Liver (tissue), 9 donors: ENCODE data around the gene ZNRF4. TPM values are rescaled to one million over a fixed set of nuclear protein-coding genes. Genes with fewer than 3 reads are reported as not detected.

Experiments used
- DNase-seq: peaks from one replicate; pipeline ENCODE4 v3.0.0-alpha.2; 2017; ENCODE audit warnings: low spot score
- H3K27ac ChIP-seq, 2 donors: one replicate each; pipeline ENCODE4 v1.7.0; 2013; ENCODE audit warnings: inconsistent platforms in 2 of 2, low read length in 2 of 2, control low read depth in 1 of 2, low read depth in 1 of 2, mild to moderate bottlenecking in 1 of 2
- H3K27me3 ChIP-seq, 4 donors: one replicate each; pipeline versions ENCODE4 v1.6.1 to v1.7.0; 2013; ENCODE audit warnings: low read length in 3 of 4, inconsistent platforms in 1 of 4, mild to moderate bottlenecking in 1 of 4, moderate library complexity in 1 of 4; ENCODE audit not compliant: control insufficient read depth in 4 of 4, insufficient read depth in 4 of 4
- H3K36me3 ChIP-seq, 4 donors: one replicate each; pipeline versions ENCODE4 v1.6.1 to v1.7.0; 2013; ENCODE audit warnings: low read length in 3 of 4, mild to moderate bottlenecking in 3 of 4, low read depth in 1 of 4, moderate library complexity in 1 of 4; ENCODE audit not compliant: control insufficient read depth in 4 of 4, insufficient read depth in 3 of 4
- H3K4me1 ChIP-seq, 4 donors: one replicate each; pipeline versions ENCODE4 v1.6.1 to v1.7.0; 2013; ENCODE audit warnings: low read length in 3 of 4, mild to moderate bottlenecking in 3 of 4, moderate library complexity in 1 of 4; ENCODE audit not compliant: control insufficient read depth in 4 of 4, insufficient read depth in 4 of 4
- H3K4me3 ChIP-seq, 3 donors: one replicate each; pipeline versions ENCODE4 v1.6.1 to v1.7.0; 2013; ENCODE audit warnings: low read length in 3 of 3, control low read depth in 1 of 3, low read depth in 1 of 3, mild to moderate bottlenecking in 1 of 3
- H3K9ac ChIP-seq, 2 donors: one replicate each; pipeline ENCODE4 v1.7.0; 2013; ENCODE audit warnings: low read length in 2 of 2, mild to moderate bottlenecking in 2 of 2, moderate library complexity in 2 of 2, control low read depth in 1 of 2, low read depth in 1 of 2
- H3K9me3 ChIP-seq, 4 donors: one replicate each; pipeline versions ENCODE4 v1.6.1 to v1.7.0; 2013; ENCODE audit warnings: low read length in 3 of 4; ENCODE audit not compliant: control insufficient read depth in 4 of 4
- ATF3 ChIP-seq: IDR thresholded peaks from 2 replicates; pipeline ENCODE4 v1.6.1; 2016; ENCODE audit warnings: antibody characterized with exemption
- CTCF ChIP-seq: fragments of 150-350 bp; IDR thresholded peaks from 2 replicates; pipeline ENCODE4 v1.5.1; 2017; ENCODE audit warnings: improper control_type of control experiment, low read depth, low read length; ENCODE audit not compliant: missing input control
- EGR1 ChIP-seq, 2 donors: IDR thresholded peaks; 2 replicates each; pipeline ENCODE4 v1.6.1; 2016 to 2018; ENCODE audit warnings: antibody characterized with exemption in 2 of 2, low read depth in 2 of 2
- FOXA1 ChIP-seq: IDR thresholded peaks from 2 replicates; pipeline ENCODE4 v1.6.1; 2016; ENCODE audit warnings: antibody characterized with exemption
- FOXA2 ChIP-seq: IDR thresholded peaks from 2 replicates; pipeline ENCODE4 v1.6.1; 2016; ENCODE audit warnings: antibody characterized with exemption
- GABPA ChIP-seq, 2 donors: IDR thresholded peaks in 1 of 2; conservative IDR thresholded peaks in 1 of 2; 2 replicates each; pipeline ENCODE4 v1.6.1; 2016; ENCODE audit warnings: antibody characterized with exemption in 2 of 2, mild to moderate bottlenecking in 1 of 2, moderate library complexity in 1 of 2
- HNF4A ChIP-seq, 2 donors: conservative IDR thresholded peaks; 2 replicates each; pipeline ENCODE4 v1.6.1; 2016; ENCODE audit warnings: antibody characterized with exemption in 2 of 2, mild to moderate bottlenecking in 2 of 2
- HNF4G ChIP-seq: IDR thresholded peaks from 2 replicates; pipeline ENCODE4 v1.6.1; 2016; ENCODE audit warnings: antibody characterized with exemption
- JUND ChIP-seq, 2 donors: IDR thresholded peaks; 2 replicates each; pipeline ENCODE4 v1.6.1; 2016; ENCODE audit warnings: antibody characterized with exemption in 2 of 2
- MAX ChIP-seq: IDR thresholded peaks from 2 replicates; pipeline ENCODE4 v1.6.1; 2016; ENCODE audit warnings: antibody characterized with exemption
- NR2F2 ChIP-seq: IDR thresholded peaks from 2 replicates; pipeline ENCODE4 v1.6.1; 2016; ENCODE audit warnings: antibody characterized with exemption
- RAD21 ChIP-seq, 2 donors: IDR thresholded peaks; 2 replicates each; pipeline ENCODE4 v1.6.1; 2016; ENCODE audit warnings: antibody characterized with exemption in 2 of 2, mild to moderate bottlenecking in 2 of 2
- RXRA ChIP-seq, 2 donors: IDR thresholded peaks; 2 replicates each; pipeline ENCODE4 v1.6.1; 2017 to 2018; ENCODE audit warnings: antibody characterized with exemption in 2 of 2, mild to moderate bottlenecking in 1 of 2
- SP1 ChIP-seq: IDR thresholded peaks from 2 replicates; pipeline ENCODE4 v1.6.1; 2018; ENCODE audit warnings: antibody characterized with exemption, mild to moderate bottlenecking
- TAF1 ChIP-seq: conservative IDR thresholded peaks from 2 replicates; pipeline ENCODE4 v1.6.1; 2016; ENCODE audit warnings: antibody characterized with exemption, mild to moderate bottlenecking
- YY1 ChIP-seq: IDR thresholded peaks from 2 replicates; pipeline ENCODE4 v1.6.1; 2016; ENCODE audit warnings: antibody characterized with exemption, mild to moderate bottlenecking
- ZBTB33 ChIP-seq: IDR thresholded peaks from 2 replicates; pipeline ENCODE4 v1.6.1; 2016; ENCODE audit warnings: antibody characterized with exemption
- WGBS: extraction: QIAGEN DNeasy Blood & Tissue Kit; methylation state at CpG from one replicate; pipeline ENCODE4 v1.1.7; 2013; 5-methylcytosine and 5-hydroxymethylcytosine counted together
- polyA plus RNA-seq, 2 donors: library from polyadenylated mRNA; stranded (reverse) in 1 of 2; unstranded in 1 of 2; fragments of 200-250 nt in 1 of 2; fragments of >200 nt in 1 of 2; fragmentation: Nextera tagmentation in 1 of 2; extraction: Ambion mirVana in 1 of 2; gene quantifications; one replicate each; pipeline versions ENCODE4 v1.2.1 to v1.2.3, GENCODE V29; 2013 to 2015
- total RNA-seq, 2 donors: library from RNA; depleted of rRNA; stranded (reverse); fragments of >200 nt; gene quantifications; one replicate each; pipeline ENCODE4 v1.2.3, GENCODE V29; 2014
- TF ChIP-seq, protein P1 (sequence below): IDR thresholded peaks from 2 replicates; pipeline ENCODE4 v1.6.1; 2016; ENCODE audit warnings: antibody characterized with exemption, mild to moderate bottlenecking
- donor health status: healthy.
- donor health status: healthy.
- donor health status: healthy.
- donor health status: healthy.
- donor health status: healthy.

Gene ZNRF4
- total and polyA plus RNA-seq, 4 donors, result not detected

- 51% methylated on average over 22 of the region's 22 CpGs for WGBS
- H3K27me3 ChIP-seq, result peaks cover 0 to 2% (median 0%) of the 10 kb centered on the region in 4 donors
- no peaks in the 10 kb centered on the region for H3K4me1 ChIP-seq
- DNase-seq, result no peak
- TF ChIP-seq JUND (IDR thresholded peaks at IDR 0.05) (no peak), NR2F2 (no peak), FOXA2 (no peak), TAF1 (no peak), SP1 (no peak), RXRA (IDR thresholded peaks at IDR 0.05) (no peak), RAD21 (IDR thresholded peaks at IDR 0.05) (no peak), EGR1 (IDR thresholded peaks at IDR 0.05; ENCODE audit: low read depth in 2 of 2) (no peak), CTCF (no peak), HNF4G (no peak), ZBTB33 (no peak), GABPA (IDR thresholded peaks at IDR 0.05 in 1 of 2, conservative IDR thresholded peaks at IDR 0.05 in 1 of 2) (no peak), HNF4A (conservative IDR thresholded peaks at IDR 0.05) (no peak), ATF3 (no peak), MAX (no peak), YY1 (no peak), FOXA1 (no peak)
- TF ChIP-seq, protein P1, sequence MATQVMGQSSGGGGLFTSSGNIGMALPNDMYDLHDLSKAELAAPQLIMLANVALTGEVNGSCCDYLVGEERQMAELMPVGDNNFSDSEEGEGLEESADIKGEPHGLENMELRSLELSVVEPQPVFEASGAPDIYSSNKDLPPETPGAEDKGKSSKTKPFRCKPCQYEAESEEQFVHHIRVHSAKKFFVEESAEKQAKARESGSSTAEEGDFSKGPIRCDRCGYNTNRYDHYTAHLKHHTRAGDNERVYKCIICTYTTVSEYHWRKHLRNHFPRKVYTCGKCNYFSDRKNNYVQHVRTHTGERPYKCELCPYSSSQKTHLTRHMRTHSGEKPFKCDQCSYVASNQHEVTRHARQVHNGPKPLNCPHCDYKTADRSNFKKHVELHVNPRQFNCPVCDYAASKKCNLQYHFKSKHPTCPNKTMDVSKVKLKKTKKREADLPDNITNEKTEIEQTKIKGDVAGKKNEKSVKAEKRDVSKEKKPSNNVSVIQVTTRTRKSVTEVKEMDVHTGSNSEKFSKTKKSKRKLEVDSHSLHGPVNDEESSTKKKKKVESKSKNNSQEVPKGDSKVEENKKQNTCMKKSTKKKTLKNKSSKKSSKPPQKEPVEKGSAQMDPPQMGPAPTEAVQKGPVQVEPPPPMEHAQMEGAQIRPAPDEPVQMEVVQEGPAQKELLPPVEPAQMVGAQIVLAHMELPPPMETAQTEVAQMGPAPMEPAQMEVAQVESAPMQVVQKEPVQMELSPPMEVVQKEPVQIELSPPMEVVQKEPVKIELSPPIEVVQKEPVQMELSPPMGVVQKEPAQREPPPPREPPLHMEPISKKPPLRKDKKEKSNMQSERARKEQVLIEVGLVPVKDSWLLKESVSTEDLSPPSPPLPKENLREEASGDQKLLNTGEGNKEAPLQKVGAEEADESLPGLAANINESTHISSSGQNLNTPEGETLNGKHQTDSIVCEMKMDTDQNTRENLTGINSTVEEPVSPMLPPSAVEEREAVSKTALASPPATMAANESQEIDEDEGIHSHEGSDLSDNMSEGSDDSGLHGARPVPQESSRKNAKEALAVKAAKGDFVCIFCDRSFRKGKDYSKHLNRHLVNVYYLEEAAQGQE, result no peak
- H3K27ac ChIP-seq, result no peak overlapping the region
- no peak overlapping the region for H3K4me3 ChIP-seq
- H3K9ac ChIP-seq, result no peak overlapping the region
- H3K36me3 ChIP-seq, result no peaks in the 10 kb centered on the region
- H3K9me3 ChIP-seq, result peaks cover 3 to 13% (median 5%) of the 10 kb centered on the region in 4 donors
Measured at GRCh38 chr19:5498830-5499550, 43.8 kb downstream of the ZNRF4 start.
